ENCODE measurements around the gene RDH12.

- TF ChIP-seq CTCF (IDR thresholded peaks at IDR 0.05; ENCODE audit: insufficient read depth, low read length, poor library complexity, severe bottlenecking) (no peak), EZH2phosphoT487 (conservative IDR thresholded peaks at IDR 0.05; ENCODE audit: low read length) (no peak)
These were observed 49.5 kb upstream of the RDH12 start for GRCh38 chr14:67652189-67652588.

Measured in SU-DHL-6 (cell line).